HG03354 (cell line): Measurements from ENCODE around the gene HECA.
"Not testable (repeated sequence)": the region's sequence is repeated elsewhere in the genome, so short reads cannot be mapped to it uniquely, and the experiment has no call there.

Source experiments
- ATAC-seq: cut with Tn5 transposase; IDR thresholded peaks from one replicate; pipeline ENCODE4 v1.9.1; 2021; ENCODE audit warnings: mild to moderate bottlenecking; ENCODE audit not compliant: unreplicated experiment, poor library complexity, severe bottlenecking

Gene HECA

DNA sequence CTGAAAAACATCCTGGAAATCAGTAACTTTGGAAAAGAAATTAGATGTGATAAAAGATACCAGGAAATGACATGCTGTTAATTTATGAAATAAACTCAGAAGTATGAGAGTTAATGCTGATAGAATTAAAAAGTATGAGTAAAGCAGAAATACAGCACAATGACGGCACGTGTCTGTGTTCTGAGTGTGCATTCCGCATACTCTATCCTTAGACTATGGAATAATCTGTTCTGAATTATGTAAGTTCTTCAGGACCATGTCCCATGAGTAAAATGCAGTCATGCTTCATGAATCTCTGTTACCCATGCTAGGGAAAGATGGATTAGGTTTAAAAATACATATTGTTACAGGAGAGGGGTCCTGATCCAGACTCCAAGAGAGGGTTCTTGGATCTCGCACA is 21.7 kb downstream of the HECA start:
- ATAC-seq = no peak

DNA sequence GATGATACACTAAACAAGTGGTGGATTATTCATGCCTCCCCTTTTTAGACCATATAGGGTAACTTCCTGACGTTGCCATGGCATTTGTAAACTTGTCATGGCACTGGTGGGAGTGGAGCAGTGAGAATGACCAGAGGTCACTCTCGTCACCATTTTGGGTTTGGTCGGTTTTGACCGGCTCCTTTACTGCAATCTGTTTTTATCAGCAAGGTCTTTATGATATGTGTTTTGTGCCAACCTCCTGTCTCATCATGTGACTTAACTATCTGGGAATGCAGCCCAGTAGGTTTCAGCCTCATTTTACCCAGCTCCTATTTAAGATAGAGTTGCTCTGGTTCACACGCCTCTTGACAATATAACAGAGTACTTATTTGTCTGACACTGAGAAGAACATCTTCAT is 22.2 kb downstream of the HECA start:
- not testable (repeated sequence) for ATAC-seq

DNA sequence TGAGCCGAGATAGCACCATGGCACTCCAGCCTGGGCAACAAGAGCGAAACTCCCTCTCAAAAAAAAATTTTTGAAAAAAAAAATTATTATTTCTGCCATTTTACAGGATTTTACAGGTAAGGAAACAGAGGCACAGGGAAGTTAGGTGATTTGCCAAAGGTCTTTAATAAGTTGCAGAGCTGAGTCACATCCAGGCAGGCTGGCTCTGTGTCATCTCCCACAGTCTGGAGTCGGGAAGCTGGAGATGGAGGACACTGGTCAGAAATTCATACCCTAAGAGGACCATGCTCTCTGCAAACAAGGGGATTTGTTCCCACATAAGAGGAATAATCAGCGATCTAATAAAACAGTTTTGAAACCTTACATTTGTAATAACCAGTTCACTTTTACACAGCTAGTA is 24.1 kb downstream of the HECA start:
- ATAC-seq = no peak

DNA sequence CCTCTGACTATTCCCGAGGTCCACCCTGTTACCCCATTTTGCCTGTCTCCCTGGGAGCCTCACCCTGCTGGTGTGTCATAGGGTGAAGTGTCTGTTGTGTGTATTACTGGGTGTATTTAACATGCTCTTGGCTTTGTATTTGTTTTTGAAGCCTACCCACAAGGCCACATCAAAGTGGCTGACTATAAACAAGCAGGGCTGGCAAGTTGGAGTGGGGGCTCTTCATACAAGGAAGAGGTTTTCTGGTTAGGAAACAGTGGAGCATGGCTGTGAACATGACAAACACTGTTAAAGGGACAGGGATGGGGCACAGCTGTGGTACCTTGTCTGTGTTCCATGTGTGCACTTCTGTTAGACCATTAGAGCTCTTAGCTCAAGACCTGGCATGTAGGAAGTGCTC is 26.3 kb downstream of the HECA start:
- ATAC-seq = peak; percentile 34

DNA sequence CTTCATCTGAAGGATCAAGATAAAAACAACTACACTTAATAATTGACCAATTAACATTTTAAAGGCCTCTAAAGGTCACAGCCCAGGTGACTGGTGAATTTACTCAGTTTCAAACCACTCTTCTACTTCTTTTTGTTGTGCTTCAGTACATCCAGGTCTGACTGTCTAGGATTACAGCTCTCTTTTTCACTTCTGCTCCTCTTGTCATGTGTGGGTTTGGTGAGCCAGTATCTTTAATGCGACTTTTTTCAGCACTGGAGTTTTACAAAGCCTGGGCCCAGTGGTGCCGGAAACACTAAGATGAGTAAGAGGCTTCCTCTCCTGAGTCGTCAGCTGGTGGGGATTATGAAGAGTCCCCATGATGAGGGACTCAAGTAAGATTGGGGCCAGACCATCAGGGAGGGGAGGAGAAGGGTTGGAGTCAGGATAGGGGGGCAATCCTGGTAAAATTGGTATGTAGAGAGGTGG is 27.0 kb downstream of the HECA start:
- peak; percentile 96 for ATAC-seq

DNA sequence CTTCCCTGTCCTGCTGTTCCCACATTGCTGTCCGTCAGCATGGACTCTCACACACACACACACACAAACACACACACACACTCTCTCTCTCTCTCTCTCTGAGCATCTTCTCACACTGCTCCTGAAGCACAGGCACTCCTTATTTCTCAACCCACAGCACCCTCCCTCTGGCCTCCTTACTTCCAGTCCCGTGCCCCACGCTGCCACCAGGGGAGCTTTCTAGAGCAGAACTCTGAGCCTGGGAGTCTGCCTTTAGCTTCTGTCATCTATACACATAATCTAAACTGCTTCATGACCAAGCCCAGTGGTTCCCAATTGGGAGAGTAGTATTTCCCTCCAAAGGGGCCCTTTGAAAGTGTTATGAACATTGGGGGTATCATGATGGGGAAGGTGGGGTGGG is 29.1 kb downstream of the HECA start:
- ATAC-seq = no peak

DNA sequence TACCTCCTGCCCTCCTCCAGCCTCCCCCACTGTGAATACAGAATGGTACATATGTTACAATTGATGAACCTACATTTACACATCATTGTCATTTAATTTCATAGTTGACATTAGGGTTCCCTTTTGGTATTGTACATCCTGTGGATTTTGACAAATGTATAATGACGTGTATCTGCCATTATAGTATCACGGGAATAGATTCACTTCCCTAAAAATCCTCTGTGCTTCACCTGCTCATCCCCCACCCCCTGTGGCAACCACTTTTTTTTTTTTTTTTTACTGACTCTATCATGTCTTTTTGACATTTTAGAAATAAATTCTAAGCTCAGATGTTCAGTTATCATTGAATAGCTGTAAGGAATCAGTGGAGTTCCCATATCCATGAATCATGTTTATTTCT is 30.4 kb downstream of the HECA start:
- no peak for ATAC-seq

DNA sequence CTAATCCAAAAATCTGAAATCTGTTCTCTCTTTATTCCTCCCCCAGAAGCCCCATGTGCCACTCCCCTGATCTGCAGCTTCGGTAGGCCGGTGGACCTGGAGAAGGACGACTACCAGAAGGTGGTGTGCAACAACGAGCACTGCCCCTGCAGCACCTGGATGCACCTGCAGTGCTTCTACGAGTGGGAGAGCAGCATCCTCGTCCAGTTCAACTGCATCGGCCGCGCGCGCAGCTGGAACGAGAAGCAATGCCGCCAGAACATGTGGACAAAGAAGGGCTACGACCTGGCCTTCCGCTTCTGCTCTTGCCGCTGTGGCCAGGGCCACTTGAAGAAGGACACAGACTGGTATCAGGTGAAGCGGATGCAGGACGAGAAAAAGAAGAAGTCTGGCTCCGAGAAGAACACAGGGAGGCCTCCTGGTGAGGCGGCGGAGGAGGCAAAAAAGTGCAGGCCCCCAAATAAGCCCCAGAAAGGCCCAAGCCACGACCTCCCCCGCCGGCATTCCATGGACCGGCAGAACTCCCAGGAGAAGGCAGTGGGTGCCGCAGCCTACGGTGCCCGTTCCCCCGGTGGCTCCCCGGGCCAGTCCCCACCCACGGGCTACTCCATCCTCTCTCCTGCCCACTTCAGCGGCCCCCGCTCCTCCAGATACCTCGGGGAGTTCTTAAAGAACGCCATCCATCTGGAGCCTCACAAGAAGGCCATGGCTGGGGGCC is 31.5 kb downstream of the HECA start:
- ATAC-seq = no peak

DNA sequence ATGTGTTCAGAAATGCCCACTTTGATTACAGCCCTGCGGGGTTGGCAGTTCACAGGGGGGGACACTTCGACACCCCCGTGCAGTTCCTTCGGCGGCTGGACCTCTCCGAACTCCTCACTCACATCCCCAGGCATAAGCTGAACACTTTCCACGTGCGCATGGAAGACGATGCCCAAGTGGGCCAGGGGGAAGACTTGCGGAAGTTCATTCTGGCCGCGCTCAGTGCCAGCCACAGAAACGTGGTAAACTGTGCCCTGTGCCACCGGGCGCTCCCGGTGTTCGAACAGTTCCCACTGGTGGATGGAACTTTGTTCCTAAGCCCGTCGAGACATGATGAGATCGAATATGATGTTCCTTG is 32.1 kb downstream of the HECA start:
- ATAC-seq = no peak

DNA sequence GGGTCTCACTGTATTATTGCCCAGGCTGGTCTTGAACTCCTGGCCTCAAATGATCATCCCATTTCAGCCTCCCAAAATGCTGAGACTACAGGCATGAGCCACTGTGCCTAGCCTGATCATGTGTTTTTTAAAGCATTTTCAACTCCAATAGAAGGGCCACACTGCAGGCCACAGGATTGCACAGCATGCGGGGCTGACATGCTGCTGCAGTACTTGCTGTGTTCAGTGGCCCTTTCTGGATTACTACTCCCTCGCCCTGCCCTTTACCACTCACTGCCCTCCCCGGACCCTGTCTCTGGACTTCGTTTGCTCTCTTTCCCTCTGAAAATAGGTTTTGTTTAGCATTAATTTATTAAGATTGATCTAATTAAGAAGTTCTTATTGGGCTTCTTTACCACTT is 37.3 kb downstream of the HECA start:
- no peak for ATAC-seq

DNA sequence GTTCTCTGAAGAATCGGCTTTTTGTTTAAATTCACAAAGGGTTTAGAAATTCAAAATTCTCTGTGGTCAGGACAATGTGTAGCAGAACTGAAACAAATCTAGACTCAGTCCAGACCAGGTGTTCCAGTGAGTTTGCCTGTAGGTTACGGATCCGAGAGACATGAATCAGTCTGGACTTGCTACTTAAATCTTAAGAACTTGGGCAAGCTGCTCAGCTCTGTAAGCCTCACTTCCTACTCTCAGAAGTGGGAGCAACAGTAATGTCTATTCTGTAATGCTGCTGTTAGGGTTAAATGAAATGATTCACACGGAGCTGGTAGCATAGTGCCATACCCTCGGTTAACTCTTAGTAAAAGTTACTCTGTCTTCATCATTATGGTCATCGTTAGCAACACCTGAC is 37.7 kb downstream of the HECA start:
- peak; percentile 38 for ATAC-seq

DNA sequence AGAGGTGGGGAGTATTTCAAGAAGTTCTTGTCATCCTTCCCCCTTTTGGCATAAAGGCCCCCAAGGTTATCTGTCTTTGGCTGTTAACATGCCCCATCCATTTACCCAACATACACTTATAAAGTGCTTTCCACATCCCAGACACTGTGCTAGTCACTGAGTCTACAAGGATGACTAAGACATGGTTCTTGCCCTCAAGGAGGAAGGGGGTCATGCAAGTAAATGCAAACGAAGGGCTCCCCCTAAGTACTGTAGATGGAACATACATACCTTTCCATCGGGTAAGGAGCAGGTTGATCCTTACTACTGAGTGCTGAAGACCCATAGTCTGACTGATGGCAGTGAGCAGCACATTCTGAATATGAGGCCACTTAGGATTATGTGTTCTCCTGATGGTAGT is 38.3 kb downstream of the HECA start:
- ATAC-seq = no peak

DNA sequence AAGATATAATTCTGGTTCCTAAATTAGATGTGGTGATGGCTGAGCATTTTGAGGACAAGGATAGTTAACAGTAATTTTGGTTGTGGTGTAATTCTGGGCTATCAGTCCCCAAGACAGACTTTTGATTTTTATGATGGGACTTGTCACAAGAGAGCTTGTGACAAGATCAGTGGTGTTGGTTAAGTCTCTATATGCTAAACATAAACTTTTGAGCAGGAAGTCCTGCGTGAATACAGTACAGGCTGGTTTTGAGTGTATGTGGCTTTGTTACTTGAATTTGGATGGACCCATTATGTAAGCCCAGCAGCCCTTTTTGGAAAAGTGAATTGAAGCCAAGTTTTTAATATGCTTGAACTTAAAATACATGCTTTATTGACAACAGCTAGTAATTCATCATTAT is 38.9 kb downstream of the HECA start:
- ATAC-seq = no peak

DNA sequence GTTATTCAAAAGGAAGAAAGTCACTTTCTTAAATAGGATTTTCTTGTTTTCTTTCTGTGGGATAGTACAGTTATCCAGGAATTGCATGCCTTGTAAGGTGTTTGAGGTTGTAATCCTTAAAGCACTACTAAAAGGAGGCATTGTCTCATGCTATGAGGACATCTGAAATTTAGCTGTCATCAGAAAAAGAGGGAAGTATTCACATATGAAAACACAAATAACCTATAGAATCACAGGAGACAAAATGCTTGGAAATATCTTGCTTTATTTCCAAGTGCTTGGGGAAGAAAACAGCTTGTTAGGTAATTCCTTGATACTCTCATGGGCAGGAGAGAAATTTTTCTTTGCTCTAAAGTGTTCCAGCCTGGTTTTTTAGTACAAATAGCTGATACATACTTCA is 40.1 kb downstream of the HECA start:
- no peak for ATAC-seq

DNA sequence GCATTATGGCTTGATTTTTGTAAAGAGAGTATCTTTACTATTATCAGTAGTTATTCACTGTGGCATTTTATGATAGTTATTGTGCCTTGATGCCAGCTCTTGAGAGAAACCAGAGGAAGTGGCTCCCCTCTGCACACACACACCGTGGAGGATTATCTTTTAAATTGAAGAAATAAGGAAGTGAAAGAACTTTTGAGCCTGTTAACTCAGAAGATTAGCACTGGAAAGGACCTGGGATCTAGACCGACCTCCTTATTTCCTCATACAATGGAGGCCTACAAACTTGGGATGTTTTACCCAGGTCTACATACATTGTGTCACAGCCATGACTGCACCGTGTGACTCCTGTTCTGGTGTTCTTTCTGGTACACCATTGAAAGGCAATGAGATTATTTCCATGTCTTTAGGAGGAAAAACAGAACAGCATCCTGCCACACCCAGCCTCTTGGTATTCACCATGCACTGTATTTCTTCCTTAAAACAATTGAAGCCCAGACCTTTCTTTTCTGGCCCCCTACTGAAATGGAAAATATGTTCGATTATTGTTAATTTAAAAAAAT is 40.6 kb downstream of the HECA start:
- ATAC-seq = peak; percentile 52

DNA sequence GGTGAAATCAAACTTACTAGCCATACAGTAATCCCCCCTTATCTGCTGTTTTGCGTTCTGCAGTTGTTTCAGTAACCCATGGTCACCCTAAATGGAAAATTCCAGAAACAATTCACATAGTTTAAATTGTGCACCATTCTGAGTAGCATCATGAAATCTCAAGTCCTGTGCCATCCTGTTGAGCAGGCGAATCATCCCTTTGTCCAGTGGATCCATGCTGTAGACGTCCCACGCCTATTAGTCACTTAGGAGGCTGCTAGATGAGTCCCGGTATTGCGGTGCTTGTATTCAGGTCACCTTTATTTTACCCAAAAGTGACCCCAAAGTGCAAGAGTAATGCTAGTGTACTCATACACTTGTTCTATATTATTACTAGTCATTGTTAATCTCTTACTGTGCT is 46.4 kb downstream of the HECA start:
- ATAC-seq = no peak

DNA sequence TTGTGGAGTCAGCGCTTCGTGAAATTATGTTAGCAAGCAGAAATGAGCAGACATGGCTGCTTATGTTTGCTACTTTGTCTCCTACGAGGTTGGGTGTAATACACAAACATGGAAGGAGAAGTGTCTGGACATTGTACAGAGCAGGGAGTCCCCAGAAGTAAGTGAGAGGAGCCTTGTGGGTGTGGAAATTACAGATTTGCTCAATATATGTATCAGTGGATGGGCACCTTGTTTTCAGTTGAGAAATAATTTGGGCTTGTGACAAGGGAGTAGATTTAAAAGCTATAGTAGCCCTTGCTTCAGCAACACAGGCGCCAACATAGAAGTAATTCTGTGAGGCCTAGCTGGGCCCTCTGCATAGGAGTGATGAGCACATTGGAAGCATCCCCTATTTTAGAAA is 49.2 kb downstream of the HECA start:
- no peak for ATAC-seq

DNA sequence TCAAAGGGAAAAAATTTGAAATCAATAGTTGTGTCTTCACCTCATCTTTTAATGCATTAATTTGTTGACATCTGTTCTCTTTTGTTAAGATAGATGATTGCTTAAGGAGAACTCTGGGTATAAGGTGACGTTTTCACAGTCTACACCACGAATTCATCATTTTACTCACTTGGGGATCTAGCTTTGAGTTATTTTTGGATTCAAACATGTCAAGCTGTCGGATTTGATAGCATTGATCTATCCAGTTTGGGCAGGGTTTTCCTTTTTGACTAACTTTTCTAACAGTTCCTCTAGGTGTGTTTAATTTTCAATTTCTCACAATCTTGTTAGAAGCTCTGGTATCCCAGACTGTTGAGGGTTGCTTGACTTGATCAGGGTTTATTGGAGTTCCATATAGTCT is 49.6 kb downstream of the HECA start:
- no peak for ATAC-seq

DNA sequence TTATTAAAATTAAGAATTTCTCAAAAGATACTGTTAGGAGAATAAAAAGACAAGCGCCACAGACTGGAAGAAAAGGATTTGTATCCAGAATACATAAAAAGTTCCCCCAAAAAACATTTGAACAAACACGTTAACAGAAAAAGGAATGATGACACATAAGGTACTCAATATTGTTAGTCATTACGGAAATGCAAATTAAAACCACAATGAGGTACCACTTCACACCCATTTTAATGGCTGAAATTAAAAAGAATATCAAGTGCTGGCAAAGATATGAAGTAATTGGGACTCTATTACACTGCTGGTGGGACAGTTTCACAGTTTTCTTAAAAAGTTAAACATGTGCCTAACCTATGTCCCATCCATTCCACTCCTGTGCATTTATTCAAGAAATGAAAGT is 51.4 kb downstream of the HECA start:
- no peak for ATAC-seq

DNA sequence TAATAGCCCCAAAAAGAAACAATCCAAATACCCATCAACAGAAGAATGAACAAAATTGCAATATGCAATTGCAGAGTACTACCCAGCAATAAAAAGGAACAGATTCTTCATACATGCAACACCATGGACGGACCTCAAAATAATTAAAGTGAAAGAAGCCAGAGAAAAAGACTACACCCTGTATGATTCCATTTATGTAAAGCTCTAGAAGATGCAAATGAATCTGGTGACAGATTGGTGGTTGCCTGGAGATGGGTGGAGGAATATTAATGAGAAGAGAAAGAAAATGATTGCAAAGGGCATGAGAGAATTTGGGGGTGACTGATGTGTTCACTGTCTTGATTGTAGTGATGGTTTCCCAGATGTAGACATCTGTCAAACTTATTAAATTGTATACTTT is 51.8 kb downstream of the HECA start:
- ATAC-seq = no peak

DNA sequence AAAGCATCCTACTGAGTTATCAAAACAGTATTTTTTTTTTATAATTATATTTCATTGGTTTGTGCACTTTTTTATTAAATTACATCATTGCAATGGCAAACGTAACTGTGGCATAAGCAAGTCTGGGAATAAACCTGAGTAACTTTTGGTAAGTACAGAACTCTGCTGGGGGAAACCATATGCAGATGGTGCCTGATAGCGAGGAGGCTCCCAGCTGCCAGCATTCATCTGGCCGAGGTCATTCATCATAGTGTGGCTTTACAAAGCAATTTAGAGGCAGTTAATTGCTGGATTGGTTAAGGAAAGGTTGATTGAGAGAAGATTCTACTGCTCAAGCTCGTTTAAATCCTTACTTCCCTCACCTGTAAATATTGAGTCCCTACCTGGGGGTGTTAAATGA is 52.6 kb downstream of the HECA start:
- no peak for ATAC-seq

DNA sequence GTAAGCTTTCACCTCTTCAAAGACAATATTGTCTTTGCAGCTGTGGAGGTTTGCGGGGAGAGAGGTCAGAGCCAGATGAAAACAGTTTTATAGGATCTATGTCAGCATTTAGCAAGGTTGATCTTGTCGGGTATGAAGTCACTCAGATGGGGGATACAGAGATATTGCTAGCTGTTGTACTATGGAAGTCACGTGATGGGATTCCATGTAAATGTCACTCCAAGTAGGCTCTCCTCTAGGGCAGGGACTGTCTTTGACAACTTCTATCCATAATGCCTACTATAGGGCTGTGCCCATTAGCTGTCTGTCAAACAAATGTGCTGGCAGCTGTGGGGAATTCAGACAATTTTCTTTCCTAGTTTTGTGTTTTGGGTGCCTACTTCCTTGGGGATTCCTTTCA is 54.8 kb downstream of the HECA start:
- ATAC-seq = no peak
